NCI-H82 (cell line): ENCODE data around the gene SLCO2A1.

Experiments
- DNase-seq: peaks from one replicate; lab custom pipeline; 2025; lab: John Stamatoyannopoulos, UW

SLCO2A1 gene

GRCh38 chr3:134060561-134061385 is 31.0 kb upstream of the SLCO2A1 start:
- no peak for DNase-seq

GRCh38 chr3:134059671-134060560 is 30.2 kb upstream of the SLCO2A1 start:
- peak; percentile 34 for DNase-seq

DNA sequence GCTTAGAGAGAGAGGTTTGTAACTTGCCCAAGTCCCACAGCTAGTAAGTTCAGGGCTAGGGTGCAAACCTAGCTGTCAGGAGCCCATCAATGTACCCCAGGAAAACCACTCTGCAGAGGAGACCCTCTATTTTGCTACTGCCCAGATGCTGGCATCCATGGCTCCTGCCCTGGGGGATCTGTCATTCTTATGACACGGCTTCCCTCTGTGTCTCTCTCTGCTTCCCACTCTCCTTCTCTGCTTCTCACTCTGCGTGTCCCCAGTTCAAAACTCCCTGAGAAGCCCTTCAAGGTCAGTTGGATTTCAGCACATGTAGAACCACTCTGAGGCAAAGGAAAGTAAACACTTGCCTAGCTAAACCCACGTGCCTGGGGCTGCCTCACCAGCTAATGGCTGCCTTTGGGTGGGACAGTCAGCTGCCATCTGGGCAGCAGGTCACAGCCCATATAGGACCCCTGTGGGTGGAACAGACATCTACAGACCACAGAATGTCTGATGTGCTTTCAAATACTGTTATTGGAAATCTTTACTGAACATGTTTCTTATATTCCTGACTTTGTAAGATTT is 29.4 kb upstream of the SLCO2A1 start:
- DNase-seq = no peak

GRCh38 chr3:134057654-134058110 is 28.0 kb upstream of the SLCO2A1 start:
- no peak for DNase-seq

DNA sequence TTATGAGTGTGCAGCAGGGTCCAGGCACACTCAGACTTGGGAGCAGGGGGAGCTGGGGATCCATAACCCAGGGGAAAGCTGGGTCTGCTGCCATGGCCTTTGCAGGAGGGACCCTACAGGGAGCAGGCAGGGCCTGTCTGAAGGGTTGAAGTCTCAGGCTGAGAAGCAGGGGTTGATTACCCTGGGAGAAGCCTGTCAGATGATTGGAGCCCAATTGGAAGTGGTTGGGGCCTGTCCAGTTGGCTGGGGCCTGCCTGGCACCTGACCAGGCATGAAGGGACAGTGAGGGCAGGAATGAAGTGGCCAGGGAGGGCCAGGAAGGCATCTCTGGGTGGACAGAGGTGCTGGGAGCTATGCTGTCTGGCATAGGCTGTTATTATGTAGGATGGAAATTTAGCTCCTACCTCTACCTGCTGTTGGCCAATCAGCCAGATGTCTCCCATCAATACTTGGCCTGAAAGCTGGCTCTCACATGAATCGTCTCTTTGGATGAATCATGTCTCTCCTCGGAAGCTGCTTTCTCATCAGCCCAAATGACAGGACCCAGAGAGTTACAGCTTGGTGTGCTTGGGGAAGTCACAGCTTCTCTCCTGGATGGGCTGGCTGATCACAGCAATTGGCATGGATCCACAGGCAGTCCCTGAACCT is 27.4 kb upstream of the SLCO2A1 start:
- DNase-seq = no peak

DNA sequence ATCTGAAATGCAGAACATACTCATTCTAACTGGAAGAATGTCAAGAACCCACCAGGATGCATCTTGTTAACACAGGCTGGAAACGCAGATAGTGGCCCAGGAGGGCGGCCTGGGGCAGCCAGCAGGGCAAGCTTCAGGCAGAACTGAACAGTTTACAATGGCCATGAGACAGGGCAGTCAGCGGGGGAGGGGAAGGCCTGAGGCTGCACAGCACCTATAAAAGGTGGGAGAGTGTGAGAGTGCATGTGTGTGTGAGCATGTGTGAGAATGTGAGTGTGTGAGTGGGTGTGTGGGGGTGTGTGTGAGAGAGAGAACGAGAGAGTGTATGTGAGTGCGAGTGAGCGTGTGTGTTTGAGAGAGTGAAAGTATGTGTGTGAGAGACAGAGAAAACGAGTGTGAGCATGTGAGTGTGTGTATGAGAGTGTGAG is 26.8 kb upstream of the SLCO2A1 start:
- no peak for DNase-seq

DNA sequence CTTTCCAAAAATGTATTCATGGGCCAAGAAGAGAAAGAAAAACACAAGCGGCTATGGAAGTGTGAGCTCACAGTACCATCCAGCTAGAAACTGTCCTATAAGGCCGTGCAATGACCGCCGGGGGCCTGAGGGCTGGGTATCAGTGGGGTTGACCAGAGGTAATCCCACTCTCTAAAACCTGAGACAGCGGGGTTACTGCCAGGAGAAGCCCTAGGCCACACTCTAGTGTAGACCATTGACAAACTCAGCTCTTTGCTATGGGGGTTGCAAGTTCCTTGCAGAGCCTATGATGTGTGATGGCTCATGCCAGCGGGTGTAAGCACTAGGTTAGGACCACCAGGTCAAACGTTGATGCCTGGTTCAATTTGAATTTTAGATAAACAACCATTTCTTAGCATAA is 25.9 kb upstream of the SLCO2A1 start:
- no peak for DNase-seq

DNA sequence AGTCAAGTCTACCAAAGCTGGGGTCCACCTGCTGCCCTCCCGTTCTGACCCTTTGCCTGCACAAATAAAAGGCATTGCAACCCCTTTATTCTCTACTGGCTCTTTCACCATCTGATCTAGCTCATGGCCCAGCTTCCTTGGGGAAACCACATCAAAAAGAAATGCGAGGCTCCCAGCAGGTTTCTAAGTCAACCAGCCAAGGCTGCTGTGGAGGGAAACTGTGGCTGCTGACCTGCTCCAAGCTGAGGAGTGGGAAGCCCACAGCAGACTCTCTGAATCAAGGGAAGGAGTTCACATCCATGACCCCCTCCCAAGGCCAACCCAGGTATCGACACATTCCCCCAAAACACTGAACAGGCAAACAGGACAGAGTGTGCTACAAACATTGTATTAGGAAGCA is 25.2 kb upstream of the SLCO2A1 start:
- DNase-seq = no peak

- no peak for DNase-seq
Observed at GRCh38 chr3:134054231-134054630, 24.5 kb upstream of the SLCO2A1 start.

DNA sequence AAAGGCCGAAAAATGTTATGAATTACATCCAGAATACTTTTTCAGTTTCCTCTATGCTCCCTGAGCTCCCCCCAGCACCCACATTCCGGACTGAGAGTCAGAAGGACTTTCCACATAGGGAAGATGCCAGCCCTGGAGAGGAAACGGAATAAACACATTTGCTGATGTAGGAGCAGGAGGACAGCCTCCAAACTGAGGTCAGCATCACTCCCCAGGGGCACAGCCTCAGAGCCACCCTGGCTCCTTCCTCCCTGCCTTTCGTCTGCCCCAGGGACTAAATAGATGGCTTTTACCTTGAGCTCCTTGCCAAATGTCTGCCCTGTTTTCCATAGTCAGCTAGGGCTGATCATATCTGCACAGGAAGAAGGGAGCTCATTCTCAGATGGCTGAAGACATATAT is 22.6 kb upstream of the SLCO2A1 start:
- no peak for DNase-seq

- DNase-seq = no peak
Observed at GRCh38 chr3:134049676-134050075, 20.0 kb upstream of the SLCO2A1 start.

DNA sequence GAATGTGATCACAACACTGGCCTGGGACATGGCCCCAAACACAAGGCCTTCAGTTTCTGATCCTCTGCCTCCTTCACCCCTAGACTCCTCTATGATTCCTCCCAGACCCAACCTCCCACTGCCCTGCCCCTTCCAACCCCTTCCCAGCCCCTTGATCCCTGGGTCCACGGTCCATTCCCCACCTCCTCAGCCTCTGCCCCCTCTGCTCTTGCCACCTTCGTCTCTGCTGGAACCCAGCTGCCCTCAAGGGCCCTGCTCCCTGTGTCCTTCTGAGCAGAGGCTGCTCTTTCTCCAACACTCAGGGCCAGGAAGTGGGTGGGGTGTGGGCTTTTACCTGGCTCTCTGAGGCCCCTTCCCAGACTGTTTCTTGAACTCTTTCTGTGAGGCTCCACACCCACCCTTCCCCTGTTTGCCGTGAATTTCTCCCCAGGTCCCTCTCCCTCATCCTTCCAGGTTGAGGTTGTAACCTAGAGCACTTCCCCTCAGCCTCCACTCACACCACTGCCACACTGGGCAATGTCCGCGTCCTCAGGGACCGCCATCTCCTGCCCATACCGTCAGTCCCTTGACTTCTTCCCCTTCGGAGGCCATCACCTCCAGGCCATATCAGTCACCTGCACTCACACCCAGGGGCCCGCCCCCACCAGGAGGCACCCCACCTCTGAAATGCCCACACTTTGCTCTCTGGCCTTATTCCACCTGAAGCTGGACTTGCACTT is 18.7 kb upstream of the SLCO2A1 start:
- no peak for DNase-seq

GRCh38 chr3:134044459-134044858 is 14.7 kb upstream of the SLCO2A1 start:
- no peak for DNase-seq

GRCh38 chr3:134040066-134040465 is 10.3 kb upstream of the SLCO2A1 start:
- no peak for DNase-seq

GRCh38 chr3:134039161-134039862 is 9.6 kb upstream of the SLCO2A1 start:
- no peak for DNase-seq

GRCh38 chr3:134038716-134039115 is 9.0 kb upstream of the SLCO2A1 start:
- no peak for DNase-seq

GRCh38 chr3:134038071-134038491 is 8.4 kb upstream of the SLCO2A1 start:
- DNase-seq = no peak

GRCh38 chr3:134037168-134037567 is 7.4 kb upstream of the SLCO2A1 start:
- DNase-seq = no peak

DNA sequence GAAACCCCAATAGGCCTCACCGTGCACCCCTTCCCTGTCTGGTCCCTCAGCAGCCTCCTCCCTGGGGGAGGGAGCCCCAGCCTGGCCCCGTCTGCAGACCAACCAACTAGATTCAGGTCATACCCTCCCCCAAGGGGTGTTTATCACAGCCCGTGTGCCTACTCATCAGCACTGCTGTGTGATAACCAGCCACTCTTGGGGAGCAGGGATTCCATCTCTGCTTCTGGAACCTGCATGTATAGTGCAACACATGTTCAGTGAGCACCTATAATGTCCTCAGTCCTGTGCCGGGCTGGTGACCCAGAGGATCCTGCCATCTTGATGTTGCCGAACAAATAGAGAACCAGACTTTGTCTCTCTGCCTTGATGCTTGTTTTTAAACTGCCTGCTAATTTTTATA is 6.6 kb upstream of the SLCO2A1 start:
- DNase-seq = no peak

DNA sequence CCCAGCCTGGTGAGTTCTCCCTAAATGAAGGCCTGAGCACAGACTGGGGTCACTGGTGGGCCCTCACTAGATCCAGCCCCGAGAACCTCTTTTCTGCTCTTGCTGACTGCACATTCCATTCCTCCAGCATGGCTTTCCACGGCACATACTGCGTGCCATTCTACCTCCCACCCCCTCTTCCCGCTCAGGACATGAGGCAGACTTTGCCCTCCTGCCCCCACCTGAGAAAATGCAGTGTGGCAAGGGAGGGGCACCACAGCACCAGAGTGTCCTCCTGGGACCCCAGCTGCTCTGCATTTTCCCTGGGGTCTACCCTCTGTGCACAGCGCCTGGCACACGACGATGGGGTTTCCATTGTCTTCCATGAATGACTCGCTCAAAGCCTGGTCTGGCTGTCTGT is 6.1 kb upstream of the SLCO2A1 start:
- no peak for DNase-seq
